Adipocyte (in vitro differentiated cells): Measurements from ENCODE around the gene FOXD3.
"Not testable (repeated sequence)": the region's sequence is repeated elsewhere in the genome, so short reads cannot be mapped to it uniquely, and the experiment has no call there.

ENCODE experiments used
- DNase-seq: peaks from one replicate; pipeline ENCODE4 v3.0.0-alpha.2; 2015; ENCODE audit warnings: low read depth
- H3K27me3 ChIP-seq: replicated peaks from 2 replicates; pipeline ENCODE4 v1.7.0; 2013; ENCODE audit warnings: mild to moderate bottlenecking, low read length, moderate library complexity; ENCODE audit not compliant: control insufficient read depth, insufficient read depth
- H3K36me3 ChIP-seq: 2 replicates; pipeline ENCODE4 v1.7.0; 2013; ENCODE audit warnings: low read length, mild to moderate bottlenecking, moderate library complexity; ENCODE audit not compliant: control insufficient read depth, insufficient read depth, severe bottlenecking
- H3K4me1 ChIP-seq: 2 replicates; pipeline ENCODE4 v1.7.0; 2013; ENCODE audit warnings: mild to moderate bottlenecking, low read length, moderate library complexity; ENCODE audit not compliant: control insufficient read depth, insufficient read depth
- H3K4me3 ChIP-seq: 2 replicates; pipeline ENCODE4 v1.7.0; 2013; ENCODE audit warnings: mild to moderate bottlenecking, low read length, moderate library complexity
- H3K9ac ChIP-seq: 2 replicates; pipeline ENCODE4 v1.7.0; 2013; ENCODE audit warnings: mild to moderate bottlenecking, low read length, moderate library complexity
- H3K9me3 ChIP-seq: 2 replicates; pipeline ENCODE4 v1.7.0; 2013; ENCODE audit warnings: mild to moderate bottlenecking, low read length, moderate library complexity; ENCODE audit not compliant: control insufficient read depth

The FOXD3 gene

DNA sequence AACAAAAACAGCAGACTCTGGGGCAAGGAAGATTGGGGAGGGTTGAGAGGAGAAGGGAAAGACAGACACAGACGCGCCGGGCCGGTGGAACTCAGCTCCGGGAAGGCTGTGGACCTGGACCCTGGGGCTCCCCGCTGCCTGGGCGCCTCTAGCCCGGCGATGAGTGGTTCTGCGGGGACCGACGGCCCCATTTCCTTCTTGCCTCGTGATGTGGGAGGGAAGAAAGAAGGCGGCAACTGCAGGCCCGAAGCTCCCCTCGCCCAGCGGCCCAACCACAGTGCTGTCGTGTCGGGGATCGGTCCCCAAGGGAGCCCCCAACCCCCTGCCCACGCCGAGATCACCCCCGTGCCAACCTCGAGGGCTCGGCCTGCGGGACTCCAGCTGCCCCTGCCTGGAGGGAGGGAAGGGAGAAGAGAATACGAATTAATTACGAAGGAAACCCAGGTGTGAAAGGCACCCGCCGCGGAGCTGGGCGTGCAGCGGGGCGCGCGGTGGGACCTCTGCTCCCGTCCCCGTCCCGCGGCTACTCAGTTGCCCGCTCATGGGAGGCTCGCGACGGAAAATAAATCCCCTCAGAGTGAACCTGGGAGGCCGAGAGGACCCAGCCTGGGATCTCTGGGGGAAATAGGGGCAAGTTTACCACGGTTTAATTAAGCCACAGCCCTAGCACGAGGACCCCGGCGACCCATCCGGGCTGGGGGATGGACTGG, 7.4 kb downstream of the FOXD3 start:
- H3K9me3 ChIP-seq = peaks cover 8% of the 10 kb centered on the region
- DNase-seq = no peak
- no peak overlapping the region for H3K4me3 ChIP-seq

DNA sequence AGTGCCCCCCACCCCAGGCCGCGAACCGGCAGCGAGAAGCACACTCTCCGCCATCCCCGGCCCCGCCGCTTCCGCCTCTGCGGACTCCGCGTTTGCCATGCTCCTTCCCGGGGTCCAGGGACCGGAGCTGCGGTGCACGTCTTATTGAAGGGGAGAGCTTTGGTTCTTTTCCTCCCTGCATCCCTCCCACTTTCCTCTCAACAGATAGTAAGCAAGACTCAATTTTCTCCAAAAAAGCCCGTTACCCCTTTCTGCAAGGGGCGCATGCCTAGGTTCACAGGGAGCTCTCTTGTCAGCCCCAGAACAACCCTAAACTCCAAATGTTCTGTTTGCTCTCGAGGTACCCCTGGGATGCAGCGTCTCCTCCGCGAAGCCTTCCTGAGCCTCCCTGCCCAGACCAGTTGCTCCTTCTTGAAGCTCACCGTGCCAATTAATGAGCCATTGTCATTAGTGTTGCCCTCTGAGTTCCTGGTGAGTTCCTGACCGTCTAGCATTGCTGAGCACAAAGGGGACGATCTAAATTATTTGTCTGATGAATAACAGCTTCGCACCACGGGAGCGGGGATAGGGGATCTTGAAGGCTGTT, 8.1 kb downstream of the FOXD3 start:
- Histone ChIP-seq H3K4me3 (no peak overlapping the region), H3K27me3 (peaks cover 85% of the 10 kb centered on the region)

More for the DNA sequence above, 7.4 kb downstream of the FOXD3 start:
- H3K4me1 ChIP-seq = no peaks in the 10 kb centered on the region
- H3K36me3 ChIP-seq = no peaks in the 10 kb centered on the region
- peaks cover 92% of the 10 kb centered on the region for H3K27me3 ChIP-seq
- no peak overlapping the region for H3K9ac ChIP-seq

DNA sequence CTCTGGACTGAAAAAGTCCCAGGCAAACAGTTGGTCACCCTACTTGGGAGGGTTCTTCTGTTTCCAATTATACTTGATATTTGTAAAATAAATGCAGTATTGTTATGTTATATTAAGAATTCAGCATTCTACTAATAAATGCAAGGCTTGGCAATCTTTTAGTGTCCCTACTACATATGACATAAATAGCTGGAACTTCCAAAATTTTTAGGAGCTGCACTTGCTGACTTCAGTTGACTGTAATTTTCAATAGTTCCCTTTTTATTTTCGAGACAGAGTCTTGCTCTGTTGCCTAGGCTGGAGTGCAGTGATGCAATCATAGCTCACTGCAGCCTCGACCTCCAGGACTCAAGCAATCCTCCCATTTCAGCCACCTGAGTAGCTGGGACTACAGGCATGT, 20.0 kb downstream of the FOXD3 start:
- no peaks in the 10 kb centered on the region for H3K4me1 ChIP-seq
- H3K36me3 ChIP-seq = no peaks in the 10 kb centered on the region
- peaks cover 8% of the 10 kb centered on the region for H3K27me3 ChIP-seq
- H3K9ac ChIP-seq = no peak overlapping the region
- DNase-seq = no peak
- H3K9me3 ChIP-seq = no peaks in the 10 kb centered on the region
- no peak overlapping the region for H3K4me3 ChIP-seq

More for the DNA sequence above, 8.1 kb downstream of the FOXD3 start:
- Histone ChIP-seq H3K9me3 (peaks cover 8% of the 10 kb centered on the region), H3K36me3 (no peaks in the 10 kb centered on the region), H3K9ac (no peak overlapping the region), H3K4me1 (no peaks in the 10 kb centered on the region)
- DNase-seq = no peak

DNA sequence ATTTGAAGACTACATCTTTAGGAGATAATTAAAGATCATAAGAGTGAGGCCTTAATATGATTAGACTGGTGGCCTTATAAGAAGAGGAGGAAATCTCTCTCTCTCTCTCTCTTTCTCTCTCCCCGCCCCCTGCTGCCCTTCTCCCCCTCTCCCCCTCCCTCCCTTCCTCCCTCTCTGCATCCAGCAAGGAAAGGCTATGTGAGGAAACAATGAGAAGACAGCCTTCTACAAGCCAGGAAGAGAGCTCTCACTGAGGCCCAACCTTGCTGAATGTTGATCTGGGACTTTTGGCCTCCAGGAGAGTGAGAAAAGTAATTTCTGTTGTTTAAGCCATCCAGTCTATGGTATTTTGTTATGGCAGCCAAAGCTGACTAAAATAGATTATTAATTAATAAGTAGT, 21.6 kb downstream of the FOXD3 start:
- H3K9me3 ChIP-seq = no peaks in the 10 kb centered on the region
- no peak for DNase-seq
- H3K9ac ChIP-seq = no peak overlapping the region
- no peaks in the 10 kb centered on the region for H3K4me1 ChIP-seq
- H3K4me3 ChIP-seq = no peak overlapping the region
- no peaks in the 10 kb centered on the region for H3K36me3 ChIP-seq
- peaks cover 10% of the 10 kb centered on the region for H3K27me3 ChIP-seq

DNA sequence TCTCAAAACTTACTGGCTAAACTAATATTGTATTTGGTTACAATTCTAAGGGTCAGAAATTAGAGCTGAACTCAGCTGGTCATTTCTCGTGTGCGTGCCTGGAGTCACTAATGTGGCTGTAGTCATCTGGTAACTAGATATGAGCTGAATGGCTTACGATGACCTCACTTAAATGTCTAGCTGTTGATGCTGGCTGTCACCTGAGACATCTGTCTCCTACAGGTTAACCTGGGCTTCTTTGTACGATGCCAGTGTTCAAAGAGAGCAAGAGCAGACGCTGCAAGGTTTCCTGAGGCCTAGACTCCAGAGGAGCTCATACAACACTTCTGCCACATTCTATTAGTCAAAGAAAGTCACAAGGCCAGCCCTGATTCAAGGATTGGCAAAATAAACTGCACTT, 28.0 kb downstream of the FOXD3 start:
- Histone ChIP-seq H3K4me3 (no peak overlapping the region), H3K9me3 (no peaks in the 10 kb centered on the region), H3K4me1 (no peaks in the 10 kb centered on the region), H3K9ac (no peak overlapping the region), H3K27me3 (peaks cover 19% of the 10 kb centered on the region), H3K36me3 (no peaks in the 10 kb centered on the region)
- no peak for DNase-seq

DNA sequence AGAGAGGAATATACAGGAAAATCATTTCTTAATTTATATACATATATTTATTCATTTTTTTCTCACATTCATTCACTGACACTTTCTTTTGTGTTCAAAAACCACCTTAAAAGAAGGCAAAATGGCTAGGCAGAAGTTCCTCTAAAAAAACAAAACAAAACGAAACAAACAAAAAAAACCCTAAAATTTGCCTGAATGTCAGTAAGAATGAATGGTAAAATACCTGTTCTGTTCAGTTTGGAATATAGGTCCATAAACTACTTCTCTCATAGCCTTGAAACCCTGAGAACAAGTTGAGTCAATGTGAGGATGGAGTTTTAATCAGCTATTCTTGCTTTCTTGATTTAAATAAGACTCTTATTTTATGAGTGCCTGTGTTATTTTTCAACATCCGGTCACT, 30.4 kb downstream of the FOXD3 start:
- Histone ChIP-seq H3K9ac (no peak overlapping the region), H3K27me3 (peaks cover 19% of the 10 kb centered on the region), H3K9me3 (no peaks in the 10 kb centered on the region), H3K36me3 (no peaks in the 10 kb centered on the region), H3K4me3 (no peak overlapping the region), H3K4me1 (no peaks in the 10 kb centered on the region)
- DNase-seq = no peak

DNA sequence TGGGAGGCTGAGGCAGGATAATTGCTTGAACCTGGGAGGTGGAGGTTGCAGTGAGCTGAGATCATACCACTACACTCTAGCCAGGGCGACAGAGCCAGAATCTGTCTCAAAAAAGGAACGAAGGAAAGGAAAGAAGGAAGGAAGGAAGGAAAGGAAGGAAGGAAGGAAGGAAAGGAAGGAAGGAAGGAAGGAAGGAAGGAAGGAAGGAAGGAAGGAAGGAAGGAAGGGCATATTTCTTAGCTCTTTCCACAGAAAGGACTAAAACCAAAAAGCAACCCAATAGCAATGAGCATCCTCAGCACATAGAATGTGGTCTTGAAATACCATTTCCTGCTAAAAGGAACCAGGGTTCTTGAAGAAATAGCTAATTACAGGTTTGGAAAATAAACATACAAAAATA, 33.9 kb downstream of the FOXD3 start:
- not testable (repeated sequence) for H3K9ac ChIP-seq, H3K4me3 ChIP-seq, H3K36me3 ChIP-seq, H3K9me3 ChIP-seq, H3K4me1 ChIP-seq, DNase-seq
- peaks cover 14% of the 10 kb centered on the region for H3K27me3 ChIP-seq

DNA sequence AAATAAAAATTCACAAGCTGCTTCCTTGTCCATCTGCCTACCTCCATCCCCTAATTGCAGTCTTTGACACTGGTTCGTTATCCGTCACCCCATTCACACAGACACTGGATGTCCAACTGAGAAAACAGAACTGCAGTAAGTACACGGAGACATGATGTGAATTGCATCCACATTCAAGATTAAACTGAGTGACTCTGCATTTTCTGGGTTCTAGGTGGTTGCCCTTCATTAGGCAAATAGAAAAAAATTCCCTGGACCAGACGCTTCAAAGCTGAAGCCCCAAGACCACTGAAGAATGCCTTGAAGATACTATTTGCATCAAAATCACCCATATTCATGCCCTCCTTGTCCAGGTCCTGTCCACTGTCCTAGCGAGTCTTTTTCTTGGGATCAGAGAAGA, 37.2 kb downstream of the FOXD3 start:
- DNase-seq = no peak

DNA sequence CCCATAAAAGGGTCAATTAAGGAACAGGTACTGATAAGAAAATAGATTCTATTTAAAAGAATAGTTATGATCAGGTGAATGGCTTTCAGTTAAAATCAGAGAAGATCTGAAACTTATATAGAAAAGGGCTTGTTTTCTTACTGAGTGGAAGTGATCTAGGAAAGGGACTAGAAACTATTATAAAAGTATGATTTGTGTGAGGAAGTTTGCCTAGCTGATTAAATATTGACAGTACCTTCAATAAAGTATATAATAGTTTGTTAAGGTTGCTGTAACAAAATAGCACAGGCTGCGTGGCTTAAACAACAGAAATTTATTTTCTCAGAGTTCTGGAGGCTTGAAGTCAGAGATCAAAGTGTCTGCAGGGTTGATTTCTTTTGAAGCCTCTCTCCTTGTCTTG, 39.7 kb downstream of the FOXD3 start:
- no peak overlapping the region for H3K9ac ChIP-seq
- no peaks in the 10 kb centered on the region for H3K27me3 ChIP-seq
- H3K36me3 ChIP-seq = no peaks in the 10 kb centered on the region
- no peak overlapping the region for H3K4me3 ChIP-seq
- DNase-seq = no peak
- no peaks in the 10 kb centered on the region for H3K9me3 ChIP-seq
- no peaks in the 10 kb centered on the region for H3K4me1 ChIP-seq

More for the DNA sequence above, 37.2 kb downstream of the FOXD3 start:
- Histone ChIP-seq H3K9ac (no peak overlapping the region), H3K36me3 (no peaks in the 10 kb centered on the region), H3K4me3 (no peak overlapping the region), H3K27me3 (no peaks in the 10 kb centered on the region), H3K9me3 (no peaks in the 10 kb centered on the region), H3K4me1 (no peaks in the 10 kb centered on the region)

DNA sequence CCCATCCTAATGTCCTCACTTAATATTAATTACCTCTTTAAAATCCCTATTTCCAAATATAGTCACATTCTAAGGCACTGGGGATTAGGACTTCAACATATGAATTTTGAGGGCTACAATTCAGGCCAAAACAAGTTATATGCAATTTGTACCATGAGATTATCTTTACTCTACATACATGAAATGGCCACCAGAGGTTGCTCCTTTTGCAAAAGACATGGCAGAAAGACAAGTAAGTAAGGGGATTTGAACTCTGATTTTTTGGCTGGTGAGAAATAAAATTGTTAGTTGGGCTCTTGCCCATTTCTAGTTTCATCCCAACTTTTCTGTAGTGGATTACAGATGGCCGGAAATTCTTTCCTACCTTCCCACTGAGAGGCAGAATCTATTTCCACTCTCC, 40.2 kb downstream of the FOXD3 start:
- DNase-seq = no peak
- Histone ChIP-seq H3K9ac (no peak overlapping the region), H3K4me3 (no peak overlapping the region), H3K27me3 (no peaks in the 10 kb centered on the region), H3K36me3 (no peaks in the 10 kb centered on the region), H3K9me3 (no peaks in the 10 kb centered on the region), H3K4me1 (no peaks in the 10 kb centered on the region)

DNA sequence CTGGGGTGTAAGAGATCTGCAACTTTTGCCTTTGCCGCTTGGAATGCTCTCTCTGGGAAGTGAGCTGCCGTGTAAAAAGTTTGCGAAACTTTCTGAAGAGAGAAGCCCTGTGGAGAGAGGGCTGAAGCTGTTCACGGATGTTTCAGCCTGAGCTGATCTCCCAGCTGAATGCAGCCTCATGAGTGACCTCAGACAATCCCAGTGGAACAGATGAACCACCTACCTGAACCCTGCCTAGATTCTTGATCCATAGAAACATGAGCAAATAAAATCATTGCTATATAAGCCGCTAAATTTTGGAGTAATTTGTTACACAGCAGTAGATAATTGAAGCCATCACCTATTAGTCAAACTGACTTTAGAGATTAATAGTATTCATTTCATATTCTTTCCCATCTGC, 40.6 kb downstream of the FOXD3 start:
- Histone ChIP-seq H3K4me3 (no peak overlapping the region), H3K36me3 (no peaks in the 10 kb centered on the region), H3K4me1 (peaks cover 1% of the 10 kb centered on the region), H3K9me3 (no peaks in the 10 kb centered on the region), H3K9ac (no peak overlapping the region), H3K27me3 (no peaks in the 10 kb centered on the region)
- DNase-seq = no peak

DNA sequence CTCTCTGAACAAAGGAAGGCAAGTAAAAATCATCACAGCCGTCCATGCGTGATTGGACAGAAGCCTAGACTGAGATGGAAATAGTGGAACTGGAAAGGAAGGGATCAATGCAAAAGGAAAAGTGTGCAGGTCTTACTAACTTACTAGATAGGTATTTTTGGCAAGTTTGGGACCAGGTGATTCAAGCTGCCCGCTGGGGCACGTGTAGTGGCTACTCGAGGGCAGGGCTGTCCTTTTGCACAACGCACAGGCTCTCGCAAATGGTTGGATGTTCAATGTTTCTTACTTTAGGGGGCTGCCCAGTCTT, 44.5 kb downstream of the FOXD3 start:
- Histone ChIP-seq H3K27me3 (no peaks in the 10 kb centered on the region), H3K36me3 (no peaks in the 10 kb centered on the region), H3K4me3 (peak overlapping the region; percentile 99), H3K4me1 (peaks cover 6% of the 10 kb centered on the region), H3K9ac (peak overlapping the region; percentile 97), H3K9me3 (no peaks in the 10 kb centered on the region)
- no peak for DNase-seq
